Calu3 (cell line): ENCODE measurements around the gene CCDC73. TPM values are rescaled to one million over a fixed set of nuclear protein-coding genes. Genes with fewer than 3 reads are reported as not detected.

Source experiments
- BruUV-seq: library from RNA; stranded (reverse); fragments of 400-500 nt; replicated peaks from 2 replicates; lab custom pipeline; 2021; lab: Mats Ljungman, UMichigan
- CTCF ChIA-PET: fragments of 300-600 bp; sonication (Branson Sonifier 250); formaldehyde crosslinking; loops from one replicate; lab custom pipeline; 2022; ENCODE audit warnings: antibody characterized with exemption; lab: Charles Lee
- DNase-seq: peaks from one replicate; pipeline ENCODE4 v3.0.0; 2022
- H3K27ac Mint-ChIP-seq: one replicate; pipeline ENCODE4 v1.8.0; 2022; ENCODE audit warnings: mixed read lengths; ENCODE audit not compliant: unreplicated experiment
- H3K27me3 Mint-ChIP-seq: one replicate; pipeline ENCODE4 v1.8.0; 2022; ENCODE audit warnings: mixed read lengths; ENCODE audit not compliant: unreplicated experiment
- H3K36me3 Mint-ChIP-seq: one replicate; pipeline ENCODE4 v1.8.0; 2022; ENCODE audit warnings: mild to moderate bottlenecking, moderate library complexity, mixed read lengths; ENCODE audit not compliant: insufficient read depth, unreplicated experiment
- H3K4me1 Mint-ChIP-seq: one replicate; pipeline ENCODE4 v1.8.0; 2022; ENCODE audit warnings: mild to moderate bottlenecking, low read depth, mixed read lengths; ENCODE audit not compliant: unreplicated experiment
- H3K4me3 Mint-ChIP-seq: one replicate; pipeline ENCODE4 v1.8.0; 2022; ENCODE audit warnings: mild to moderate bottlenecking, low read depth, moderate library complexity, mixed read lengths; ENCODE audit not compliant: unreplicated experiment
- H3K9me3 Mint-ChIP-seq: one replicate; pipeline ENCODE4 v1.8.0; 2022; ENCODE audit warnings: low read depth, mixed read lengths; ENCODE audit not compliant: unreplicated experiment
- CTCF ChIP-seq: fragments of 200-600 bp; IDR thresholded peaks from one replicate; pipeline ENCODE4 v1.8.0; 2022; ENCODE audit warnings: antibody characterized with exemption; ENCODE audit not compliant: unreplicated experiment
- intact Hi-C: fragments of 100-400 bp; cut with micrococcal nuclease; formaldehyde crosslinking; loops from one replicate; pipeline ENCODE4 v1.10.0; 2022; ENCODE audit not compliant: unreplicated experiment
- total RNA-seq: library from RNA; stranded (reverse); gene quantifications from 2 replicates; pipeline ENCODE4 v1.2.3, GENCODE V29; 2022

The CCDC73 gene
- total RNA-seq, 1 experiment from 2014 or later: not detected

DNA sequence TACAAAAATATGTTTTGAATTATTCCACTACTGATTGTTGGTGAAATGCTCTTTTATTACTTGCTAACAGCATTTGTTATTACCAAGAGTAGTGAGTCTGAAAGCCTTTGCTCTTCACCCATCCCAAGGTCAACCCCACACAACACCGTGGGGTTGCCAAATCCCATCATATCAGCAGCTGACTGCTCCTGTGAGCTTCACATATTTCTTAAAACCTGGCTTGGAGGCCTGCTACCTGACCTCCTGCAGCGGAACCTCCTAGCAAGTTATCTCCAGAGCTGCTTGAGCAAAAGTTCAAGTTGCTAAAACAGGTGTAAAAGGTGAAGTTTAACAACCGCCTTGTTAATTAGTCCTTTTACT lies 230.9 kb downstream of the CCDC73 start:
- Mint-ChIP-seq H3K36me3 (no peaks in the 10 kb centered on the region), H3K9me3 (no peaks in the 10 kb centered on the region), H3K4me1 (no peaks in the 10 kb centered on the region), H3K27ac (no peak overlapping the region), H3K4me3 (no peak overlapping the region), H3K27me3 (peaks cover 1% of the 10 kb centered on the region)
- CTCF ChIA-PET: no interaction called here
- no TSS peak for BruUV-seq
- no peak for TF ChIP-seq CTCF
- intact Hi-C loops: no loop called here
- DNase-seq: no peak

- Mint-ChIP-seq H3K27ac (no peak overlapping the region), H3K4me1 (no peaks in the 10 kb centered on the region), H3K4me3 (no peak overlapping the region), H3K27me3 (no peaks in the 10 kb centered on the region), H3K9me3 (no peaks in the 10 kb centered on the region), H3K36me3 (no peaks in the 10 kb centered on the region)
- no peak for DNase-seq
- TF ChIP-seq CTCF: no peak
- CTCF ChIA-PET: no interaction called here
- intact Hi-C loops: no loop called here
- BruUV-seq: no TSS peak
Observed at GRCh38 chr11:32562839-32563599, 231.4 kb downstream of the CCDC73 start.

DNA sequence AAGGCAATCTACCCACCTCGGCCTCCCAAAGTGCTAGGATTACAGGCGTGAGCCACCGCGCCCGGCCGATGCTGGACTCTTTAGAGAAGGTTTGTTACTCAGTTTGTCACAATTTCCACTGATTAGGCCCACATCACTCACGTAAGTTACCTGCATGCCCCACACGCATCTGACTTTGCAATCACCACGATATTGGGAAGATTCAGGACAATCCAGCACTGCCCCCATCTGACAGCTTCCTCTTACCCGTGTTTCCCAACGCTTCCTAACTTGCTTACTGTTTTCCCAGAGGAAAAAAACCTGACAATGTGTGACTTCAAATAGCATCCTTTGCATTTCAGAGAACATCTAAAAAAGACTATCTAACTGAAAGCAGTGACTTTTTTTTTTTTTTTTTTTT lies 232.6 kb downstream of the CCDC73 start:
- no peaks in the 10 kb centered on the region for H3K4me1 Mint-ChIP-seq
- no peaks in the 10 kb centered on the region for H3K9me3 Mint-ChIP-seq
- no peaks in the 10 kb centered on the region for H3K36me3 Mint-ChIP-seq
- DNase-seq: no peak
- H3K27ac Mint-ChIP-seq: no peak overlapping the region
- H3K4me3 Mint-ChIP-seq: no peak overlapping the region
- no peaks in the 10 kb centered on the region for H3K27me3 Mint-ChIP-seq
- CTCF ChIA-PET: no interaction called here
- no TSS peak for BruUV-seq
- intact Hi-C loops: no loop called here
- TF ChIP-seq CTCF: no peak

DNA sequence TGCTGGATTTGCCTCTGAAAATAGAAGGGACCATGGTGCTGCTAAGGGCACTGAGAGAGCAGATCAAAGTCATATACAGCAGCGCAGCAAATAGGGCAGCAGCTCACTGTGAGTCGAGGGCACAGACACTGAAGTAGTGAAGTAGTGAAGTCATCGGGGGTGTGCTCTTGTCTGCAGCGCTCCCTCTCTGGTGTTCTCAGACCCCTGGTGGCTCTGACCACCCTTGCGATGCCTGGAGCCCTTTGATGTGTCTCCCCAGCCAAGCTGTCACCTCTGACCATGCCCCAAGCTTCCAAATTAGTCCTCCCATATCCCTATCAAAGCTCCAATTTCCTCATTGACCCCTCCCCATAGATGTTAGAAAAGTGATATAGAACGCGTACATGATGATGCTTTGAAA lies 238.6 kb downstream of the CCDC73 start:
- no TSS peak for BruUV-seq
- intact Hi-C loops: no loop called here
- H3K36me3 Mint-ChIP-seq: no peaks in the 10 kb centered on the region

More for the DNA sequence above, 238.6 kb downstream of the CCDC73 start:
- Mint-ChIP-seq H3K4me1 (no peaks in the 10 kb centered on the region), H3K27ac (no peak overlapping the region), H3K27me3 (peaks cover 29% of the 10 kb centered on the region), H3K9me3 (no peaks in the 10 kb centered on the region), H3K4me3 (no peak overlapping the region)
- TF ChIP-seq CTCF: no peak
- DNase-seq: no peak
- CTCF ChIA-PET: no interaction called here
